AG04450 (cell line): Measurements from ENCODE around the gene RABGAP1L. TPM values are rescaled to one million over a fixed set of nuclear protein-coding genes. Genes with fewer than 3 reads are reported as not detected.

Experiments
- CTCF ChIA-PET: fragments of 300-600, 350-600 bp; formaldehyde crosslinking; extraction: SDS; loops from one replicate; lab custom pipeline; 2022; ENCODE audit warnings: antibody characterized with exemption, inconsistent platforms; lab: Charles Lee
- POLR2A ChIA-PET: fragments of 350-600 bp; formaldehyde crosslinking; extraction: SDS; loops from one replicate; lab custom pipeline; 2021; ENCODE audit warnings: antibody characterized with exemption, inconsistent platforms; lab: Yijun Ruan, JAX
- DNase-seq: peaks from one replicate; pipeline ENCODE4 v3.0.0-alpha.2; 2011; ENCODE audit warnings: low read depth, low spot score
- H3K27ac ChIP-seq: one replicate; pipeline ENCODE4 v1.5.1; 2012; ENCODE audit warnings: low read depth, low read length, control low read depth
- H3K27me3 ChIP-seq: one replicate; pipeline ENCODE4 v1.6.0; 2012; ENCODE audit warnings: low read length; ENCODE audit not compliant: control insufficient read depth, insufficient read depth
- H3K4me3 ChIP-seq: 2 replicates; pipeline ENCODE4 v1.5.1; 2011; ENCODE audit warnings: mild to moderate bottlenecking, low read depth, low read length, control low read depth
- H3K9me3 ChIP-seq: 2 replicates; pipeline ENCODE4 v1.5.1; 2012; ENCODE audit warnings: low read length; ENCODE audit not compliant: control insufficient read depth, insufficient read depth
- polyA plus RNA-seq: library from polyadenylated mRNA; depleted of rRNA; stranded (reverse); fragments of >200 nt; gene quantifications from 2 replicates; pipeline ENCODE4 v1.2.3, GENCODE V29; 2011
- TF ChIP-seq, protein P1 (sequence below): IDR thresholded peaks from 2 replicates; pipeline ENCODE4 v1.5.1; 2011; ENCODE audit warnings: low read depth, low read length, control low read depth, inconsistent platforms

Gene RABGAP1L
- polyA plus RNA-seq, 1 experiment, result 21.2 TPM

DNA sequence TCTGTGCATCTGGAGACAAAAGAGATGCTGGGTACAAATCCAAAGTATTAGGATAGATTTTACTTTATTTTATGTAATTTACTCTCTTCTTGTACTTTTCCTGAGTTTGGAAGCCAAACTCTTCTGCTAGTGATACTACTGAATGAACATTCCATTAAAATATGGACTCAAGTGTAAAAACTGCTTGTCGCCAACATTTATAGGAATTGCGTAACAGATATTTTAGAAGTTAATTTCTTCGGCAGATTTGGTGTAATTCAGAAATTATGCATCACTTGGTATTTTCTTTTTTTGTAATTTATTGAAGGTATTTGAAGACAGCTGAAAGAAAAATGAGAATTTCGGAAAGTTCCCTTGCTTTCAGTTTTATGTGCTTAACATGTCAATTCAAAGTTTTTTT, 137.0 kb downstream of the RABGAP1L start:
- ChIA-PET POLR2A (no interaction called here), CTCF (interaction anchor here (0.7 kb wide), 1 partner anchor 221 kb away, joined by 3 read pairs; no protein-coding TSS in a partner anchor)
- no peak overlapping the region for H3K4me3 ChIP-seq
- TF ChIP-seq, protein P1, sequence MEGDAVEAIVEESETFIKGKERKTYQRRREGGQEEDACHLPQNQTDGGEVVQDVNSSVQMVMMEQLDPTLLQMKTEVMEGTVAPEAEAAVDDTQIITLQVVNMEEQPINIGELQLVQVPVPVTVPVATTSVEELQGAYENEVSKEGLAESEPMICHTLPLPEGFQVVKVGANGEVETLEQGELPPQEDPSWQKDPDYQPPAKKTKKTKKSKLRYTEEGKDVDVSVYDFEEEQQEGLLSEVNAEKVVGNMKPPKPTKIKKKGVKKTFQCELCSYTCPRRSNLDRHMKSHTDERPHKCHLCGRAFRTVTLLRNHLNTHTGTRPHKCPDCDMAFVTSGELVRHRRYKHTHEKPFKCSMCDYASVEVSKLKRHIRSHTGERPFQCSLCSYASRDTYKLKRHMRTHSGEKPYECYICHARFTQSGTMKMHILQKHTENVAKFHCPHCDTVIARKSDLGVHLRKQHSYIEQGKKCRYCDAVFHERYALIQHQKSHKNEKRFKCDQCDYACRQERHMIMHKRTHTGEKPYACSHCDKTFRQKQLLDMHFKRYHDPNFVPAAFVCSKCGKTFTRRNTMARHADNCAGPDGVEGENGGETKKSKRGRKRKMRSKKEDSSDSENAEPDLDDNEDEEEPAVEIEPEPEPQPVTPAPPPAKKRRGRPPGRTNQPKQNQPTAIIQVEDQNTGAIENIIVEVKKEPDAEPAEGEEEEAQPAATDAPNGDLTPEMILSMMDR, result no peak
- peaks cover 6% of the 10 kb centered on the region; the same call in 1 of the 2 replicates for H3K9me3 ChIP-seq
- DNase-seq, result no peak
- no peak overlapping the region for H3K27ac ChIP-seq
- H3K27me3 ChIP-seq, result no peaks in the 10 kb centered on the region

DNA sequence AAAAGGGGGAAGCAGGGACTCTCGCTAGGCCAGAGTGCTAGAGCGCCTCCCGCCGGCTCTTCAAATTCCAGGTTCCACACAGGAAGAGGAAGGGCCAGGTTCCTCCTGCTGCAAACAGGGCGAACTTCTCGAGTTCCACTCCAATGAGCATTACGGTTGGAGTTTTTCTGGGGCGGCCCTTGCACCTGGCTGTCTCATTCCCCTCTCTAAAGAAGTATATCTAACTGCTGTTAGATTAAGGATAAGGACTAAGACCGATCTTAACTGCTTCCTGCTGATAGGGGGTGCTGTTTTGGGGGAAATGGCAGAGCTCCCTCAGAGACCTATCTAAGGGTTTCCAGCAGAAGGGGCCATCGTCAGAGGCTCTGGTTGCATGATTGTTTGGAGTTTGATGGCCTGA, 138.0 kb downstream of the RABGAP1L start:
- H3K27ac ChIP-seq, result no peak overlapping the region
- no peaks in the 10 kb centered on the region for H3K27me3 ChIP-seq
- POLR2A ChIA-PET, result no interaction called here
- H3K9me3 ChIP-seq, result peaks cover 8% of the 10 kb centered on the region; the same call in 1 of the 2 replicates
- H3K4me3 ChIP-seq, result no peak overlapping the region
- DNase-seq, result no peak
- CTCF ChIA-PET, result no interaction called here
- TF ChIP-seq, protein P1, result no peak

DNA sequence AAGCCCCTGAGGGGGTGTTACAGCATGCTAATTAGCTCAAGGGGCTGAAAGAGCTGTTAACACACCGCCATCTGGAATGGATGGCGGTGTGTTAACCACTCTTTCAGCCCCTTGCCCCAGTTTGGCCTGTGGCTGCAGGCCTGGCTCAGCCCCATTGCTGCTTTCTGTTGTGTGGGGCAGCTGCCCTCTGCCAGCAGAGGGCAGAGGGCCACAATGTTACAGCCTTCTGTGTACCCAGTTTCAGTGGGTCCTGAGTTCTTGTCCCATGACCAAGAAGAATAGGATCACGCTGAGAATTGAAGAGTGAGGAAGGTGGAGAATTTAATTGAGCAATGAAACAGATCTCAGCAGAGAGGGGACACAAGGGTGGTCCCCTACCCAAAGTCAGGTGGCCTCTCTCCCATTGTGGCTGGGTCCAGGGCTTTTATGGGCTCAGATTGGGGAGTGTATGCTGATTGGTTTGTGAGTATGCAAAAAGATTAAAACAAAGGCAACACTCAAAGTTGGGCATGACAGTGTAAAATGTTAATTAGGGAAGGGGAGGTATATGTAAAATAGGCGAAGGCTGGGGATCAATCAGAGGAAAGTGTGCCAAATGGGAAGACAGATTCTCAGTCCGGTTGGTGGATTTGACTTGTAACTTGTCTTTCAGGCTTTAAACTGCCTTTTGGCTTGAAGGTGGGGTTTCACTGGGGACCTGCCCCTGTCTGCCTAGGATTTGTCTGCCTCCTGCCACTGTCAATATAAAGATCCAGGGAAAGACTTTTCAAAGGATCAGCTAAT, 142.2 kb downstream of the RABGAP1L start:
- POLR2A ChIA-PET, result no interaction called here
- no peaks in the 10 kb centered on the region for H3K27me3 ChIP-seq
- CTCF ChIA-PET, result interaction anchor here (1.3 kb wide), 1 partner anchor 39 kb away, joined by 3 read pairs; no protein-coding TSS in a partner anchor
- no peak overlapping the region for H3K4me3 ChIP-seq
- no peak overlapping the region for H3K27ac ChIP-seq
- DNase-seq, result no peak
- peaks cover 8% of the 10 kb centered on the region; the same call in 1 of the 2 replicates for H3K9me3 ChIP-seq
- TF ChIP-seq, protein P1, result no peak

DNA sequence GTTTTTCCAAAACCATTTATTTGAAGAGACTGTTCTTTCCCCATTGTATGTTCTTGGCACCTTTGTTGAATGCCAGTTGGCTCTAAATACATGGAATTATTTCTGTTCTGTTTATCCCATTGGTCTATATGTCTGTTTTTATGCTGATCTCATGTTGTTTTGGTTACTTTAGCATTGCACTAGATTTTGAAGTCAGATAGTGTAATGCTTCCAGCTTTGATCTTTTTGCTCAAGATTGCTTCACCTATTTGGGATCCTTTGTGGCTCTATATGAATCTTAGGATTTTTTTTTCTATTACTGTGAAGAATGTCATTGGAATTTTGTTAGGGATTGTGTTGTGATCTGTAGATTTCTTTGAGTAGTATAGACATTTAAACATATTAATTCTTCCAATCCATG, 149.3 kb downstream of the RABGAP1L start:
- DNase-seq, result no peak
- CTCF ChIA-PET, result no interaction called here
- H3K27me3 ChIP-seq, result no peaks in the 10 kb centered on the region
- H3K9me3 ChIP-seq, result no peaks in the 10 kb centered on the region
- POLR2A ChIA-PET, result no interaction called here
- H3K4me3 ChIP-seq, result no peak overlapping the region
- TF ChIP-seq, protein P1, result no peak
- H3K27ac ChIP-seq, result no peak overlapping the region

DNA sequence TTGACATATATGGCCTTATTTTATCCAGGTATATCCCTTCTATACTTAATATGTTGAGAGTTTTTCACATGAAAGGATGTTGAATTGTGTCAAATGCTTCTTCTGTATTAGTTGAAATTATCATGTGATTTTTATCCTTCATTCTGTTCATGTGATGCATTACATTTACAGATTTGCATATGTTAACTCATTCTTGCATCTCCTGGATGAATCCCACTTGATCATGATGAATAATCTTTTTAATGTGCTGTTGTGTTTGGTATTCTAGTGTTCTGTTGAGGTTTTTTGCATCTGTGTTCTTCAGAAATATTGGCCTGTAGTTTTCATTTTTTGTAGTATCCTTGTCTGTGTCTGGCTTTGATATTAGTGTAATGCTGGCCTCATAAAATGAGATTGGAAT, 150.2 kb downstream of the RABGAP1L start:
- DNase-seq, result no peak
- H3K4me3 ChIP-seq, result no peak overlapping the region
- TF ChIP-seq, protein P1, result no peak
- no peaks in the 10 kb centered on the region for H3K27me3 ChIP-seq
- ChIA-PET POLR2A (no interaction called here), CTCF (no interaction called here)
- H3K9me3 ChIP-seq, result no peaks in the 10 kb centered on the region
- no peak overlapping the region for H3K27ac ChIP-seq
